AG10803 (cell line): ENCODE data around the gene SCUBE1.

Experiments
- DNase-seq: peaks from one replicate; pipeline ENCODE4 v3.0.0; 2010; ENCODE audit warnings: low read depth
- H3K4me3 ChIP-seq: 2 replicates; pipeline ENCODE4 v1.5.1; 2011; ENCODE audit warnings: mild to moderate bottlenecking, low read length, control low read depth
- CTCF ChIP-seq: conservative IDR thresholded peaks from 2 replicates; pipeline ENCODE4 v1.5.1; 2011; ENCODE audit warnings: mild to moderate bottlenecking, low read length, control low read depth, inconsistent platforms

Gene SCUBE1

GRCh38 chr22:43376765-43377547 lies 33.8 kb upstream of the SCUBE1 start:
- H3K4me3 ChIP-seq: no peak overlapping the region
- no peak for DNase-seq

GRCh38 chr22:43375951-43376455 lies 32.8 kb upstream of the SCUBE1 start:
- peak; percentile 49 for DNase-seq
- H3K4me3 ChIP-seq: no peak overlapping the region
- TF ChIP-seq CTCF: no peak

More at GRCh38 chr22:43376765-43377547, 33.8 kb upstream of the SCUBE1 start:
- TF ChIP-seq CTCF: no peak

- no peak for DNase-seq
- no peak overlapping the region for H3K4me3 ChIP-seq
- no peak for TF ChIP-seq CTCF
Observed at GRCh38 chr22:43370036-43370435, 26.9 kb upstream of the SCUBE1 start.

- no peak for DNase-seq
- no peak overlapping the region for H3K4me3 ChIP-seq
- no peak for TF ChIP-seq CTCF
Observed at GRCh38 chr22:43365715-43366440, 22.7 kb upstream of the SCUBE1 start.

- H3K4me3 ChIP-seq: no peak overlapping the region
- no peak for TF ChIP-seq CTCF
- no peak for DNase-seq
Observed at GRCh38 chr22:43364169-43364435, 20.9 kb upstream of the SCUBE1 start.

- no peak for TF ChIP-seq CTCF
- DNase-seq: no peak
- no peak overlapping the region for H3K4me3 ChIP-seq
Observed at GRCh38 chr22:43363315-43364168, 20.4 kb upstream of the SCUBE1 start.
